ENCODE data around the gene KIR2DL1.
"Not testable (repeated sequence)": the region's sequence is repeated elsewhere in the genome, so short reads cannot be mapped to it uniquely, and the experiment has no call there.

Gene KIR2DL1

GRCh38 chr19:54769646-54770045 is at the start of gene KIR2DL1:
Gene KIR2DL1, plus strand, starts transcription at chr19:54769793. Its CDS starts 58 bp downstream, at chr19:54769851.
- not testable (repeated sequence) for DNase-seq (ENCODE audit: low spot score)

GRCh38 chr19:54724142-54724541 is 45.5 kb upstream of the KIR2DL1 start, which contains the start of gene KIR3DL3:
Gene KIR3DL3, plus strand, starts transcription at chr19:54724442. Its CDS starts 55 bp downstream, at chr19:54724497.
- no peak for DNase-seq (ENCODE audit: low spot score)

DNA sequence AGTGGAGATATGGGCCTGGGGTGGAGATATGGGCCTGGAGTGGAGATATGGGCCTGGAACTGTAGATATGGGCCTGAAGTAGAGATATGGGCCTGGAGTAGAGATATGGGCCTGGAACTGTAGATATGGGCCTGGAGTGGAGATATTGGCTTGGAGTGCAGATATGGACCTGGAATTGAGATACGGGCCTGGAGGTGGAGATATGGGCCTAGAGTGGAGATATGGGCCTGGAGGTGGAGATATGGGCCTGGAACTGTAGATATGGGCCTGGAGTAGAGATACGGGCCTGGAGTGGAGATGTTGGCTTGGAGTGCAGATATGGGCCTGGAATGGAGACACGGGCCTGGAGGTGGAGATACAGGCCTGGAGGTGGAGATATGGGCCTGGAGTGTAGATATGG is 44.9 kb upstream of the KIR2DL1 start:
- DNase-seq (ENCODE audit: low spot score): no peak

GRCh38 chr19:54725321-54725720 is 44.3 kb upstream of the KIR2DL1 start:
- no peak for DNase-seq (ENCODE audit: low spot score)

- no peak for DNase-seq (ENCODE audit: low spot score)
Measured at GRCh38 chr19:54727562-54727961, 42.0 kb upstream of the KIR2DL1 start.

- DNase-seq (ENCODE audit: low spot score): no peak
Measured at GRCh38 chr19:54728167-54728566, 41.4 kb upstream of the KIR2DL1 start.

DNA sequence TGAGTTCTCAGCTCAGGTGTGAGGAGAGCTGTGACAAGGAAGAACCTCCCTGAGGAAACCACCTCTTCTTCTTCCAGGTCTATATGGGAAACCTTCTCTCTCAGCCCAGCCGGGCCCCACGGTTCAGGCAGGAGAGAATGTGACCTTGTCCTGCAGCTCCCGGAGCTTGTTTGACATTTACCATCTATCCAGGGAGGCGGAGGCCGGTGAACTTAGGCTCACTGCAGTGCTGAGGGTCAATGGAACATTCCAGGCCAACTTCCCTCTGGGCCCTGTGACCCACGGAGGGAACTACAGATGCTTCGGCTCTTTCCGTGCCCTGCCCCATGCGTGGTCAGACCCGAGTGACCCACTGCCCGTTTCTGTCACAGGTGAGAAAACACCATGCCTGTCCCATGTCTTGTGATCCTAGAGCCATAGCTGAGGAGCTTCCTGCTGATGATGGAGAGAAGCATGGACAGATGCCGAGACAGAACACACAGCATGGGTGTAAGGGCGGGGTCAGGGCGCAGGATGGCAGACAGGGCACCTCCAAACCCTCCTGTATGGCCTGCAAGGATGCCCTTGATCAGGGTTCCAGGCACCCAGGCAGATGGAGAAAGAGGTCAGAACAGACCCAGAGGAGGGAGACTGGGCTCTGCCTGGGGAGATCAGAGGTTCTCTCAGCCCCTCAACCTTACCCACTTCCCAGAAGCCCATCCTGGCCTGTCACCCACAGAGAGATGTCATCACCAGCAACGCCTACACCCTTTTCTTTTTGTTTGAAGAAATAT is 40.0 kb upstream of the KIR2DL1 start:
- DNase-seq (ENCODE audit: low spot score): no peak

DNA sequence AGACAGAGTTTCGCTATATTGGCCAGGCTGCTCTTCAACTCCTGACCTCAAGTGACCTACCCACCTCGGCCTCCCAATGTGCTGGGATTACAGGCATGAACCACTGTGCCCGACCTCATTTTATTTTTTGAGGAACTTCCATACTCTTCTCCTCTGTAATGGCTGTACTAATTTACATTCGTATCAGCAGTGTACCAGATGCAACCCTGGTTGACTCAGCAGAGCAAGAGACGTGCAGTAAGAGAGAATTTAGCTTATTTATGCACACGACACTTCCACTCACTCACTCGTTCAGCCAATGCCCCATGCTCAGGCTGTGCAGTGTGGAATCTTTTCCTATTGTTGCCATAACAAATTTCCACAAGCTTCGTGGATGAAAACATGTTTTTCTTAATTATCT is 38.4 kb upstream of the KIR2DL1 start:
- no peak for DNase-seq (ENCODE audit: low spot score)

DNA sequence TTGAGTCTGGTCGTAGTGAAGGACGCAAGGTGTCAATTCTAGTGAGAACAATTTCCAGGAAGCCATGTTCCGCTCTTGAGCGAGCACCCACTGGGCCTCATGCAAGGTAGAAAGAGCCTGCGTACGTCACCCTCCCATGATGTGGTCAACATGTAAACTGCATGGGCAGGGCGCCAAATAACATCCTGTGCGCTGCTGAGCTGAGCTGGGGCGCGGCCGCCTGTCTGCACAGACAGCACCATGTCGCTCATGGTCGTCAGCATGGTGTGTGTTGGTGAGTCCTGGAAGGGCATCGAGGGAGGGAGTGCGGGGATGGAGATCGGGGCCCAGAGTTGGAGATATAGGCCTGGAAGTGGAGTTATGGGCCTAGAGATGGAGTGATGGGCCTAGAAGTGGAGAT is 31.3 kb upstream of the KIR2DL1 start, which contains the start of gene KIR2DL3:
TSS of gene KIR2DL3 (plus strand) at position 208 of the 400 bp plus-strand sequence. CDS start at position 241, 33 bp downstream.
- DNase-seq (ENCODE audit: low spot score): not testable (repeated sequence)

DNA sequence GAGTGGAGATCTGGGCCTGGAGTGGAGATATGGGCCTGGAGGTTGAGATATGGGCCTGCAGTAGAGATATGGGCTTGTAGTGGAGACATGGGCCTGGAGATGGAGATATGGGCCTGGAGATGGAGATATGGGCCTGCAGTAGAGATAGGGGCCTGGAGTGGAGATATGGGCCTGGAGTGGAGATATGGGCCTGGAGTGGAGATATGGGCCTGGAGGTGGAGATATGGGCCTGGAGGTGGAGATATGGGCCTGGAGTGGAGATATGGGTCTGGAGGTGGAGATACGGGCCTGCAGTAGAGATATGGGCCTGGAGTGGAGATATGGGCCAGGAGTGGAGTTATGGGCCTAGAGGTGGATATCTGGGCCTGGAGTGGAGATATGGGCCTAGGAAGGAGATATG is 30.9 kb upstream of the KIR2DL1 start:
- DNase-seq (ENCODE audit: low spot score): no peak

GRCh38 chr19:54739587-54740497 is 29.8 kb upstream of the KIR2DL1 start:
- DNase-seq (ENCODE audit: low spot score): no peak

- not testable (repeated sequence) for DNase-seq (ENCODE audit: low spot score)
Measured at GRCh38 chr19:54741950-54742349, 27.6 kb upstream of the KIR2DL1 start.

DNA sequence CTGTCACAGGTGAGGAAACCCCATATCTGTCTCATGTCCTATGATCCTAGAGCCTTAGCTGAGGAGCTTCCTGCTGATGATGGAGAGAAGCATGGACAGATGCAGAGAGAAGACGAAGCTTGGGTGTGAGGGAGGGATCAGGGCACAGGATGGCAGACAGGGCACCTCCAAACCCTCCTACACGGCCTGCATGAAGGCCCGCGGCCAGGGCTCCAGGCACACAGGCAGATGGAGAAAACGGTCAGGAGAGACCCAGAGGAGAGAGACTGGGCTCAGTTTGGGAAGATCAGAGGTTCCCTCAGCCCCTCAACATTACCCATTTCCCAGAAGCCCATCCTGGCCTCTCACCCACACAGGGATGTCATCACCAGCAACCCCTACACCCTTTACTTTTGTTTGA is 25.5 kb upstream of the KIR2DL1 start:
- not testable (repeated sequence) for DNase-seq (ENCODE audit: low spot score)

GRCh38 chr19:54747614-54748322 is 21.8 kb upstream of the KIR2DL1 start:
- DNase-seq (ENCODE audit: low spot score): not testable (repeated sequence)

- DNase-seq (ENCODE audit: low spot score): not testable (repeated sequence)
Measured at GRCh38 chr19:54750276-54750675, 19.3 kb upstream of the KIR2DL1 start.

- not testable (repeated sequence) for DNase-seq (ENCODE audit: low spot score)
Measured at GRCh38 chr19:54756204-54757110, 13.1 kb upstream of the KIR2DL1 start.

GRCh38 chr19:54758577-54758976 is 11.0 kb upstream of the KIR2DL1 start:
- not testable (repeated sequence) for DNase-seq (ENCODE audit: low spot score)

DNA sequence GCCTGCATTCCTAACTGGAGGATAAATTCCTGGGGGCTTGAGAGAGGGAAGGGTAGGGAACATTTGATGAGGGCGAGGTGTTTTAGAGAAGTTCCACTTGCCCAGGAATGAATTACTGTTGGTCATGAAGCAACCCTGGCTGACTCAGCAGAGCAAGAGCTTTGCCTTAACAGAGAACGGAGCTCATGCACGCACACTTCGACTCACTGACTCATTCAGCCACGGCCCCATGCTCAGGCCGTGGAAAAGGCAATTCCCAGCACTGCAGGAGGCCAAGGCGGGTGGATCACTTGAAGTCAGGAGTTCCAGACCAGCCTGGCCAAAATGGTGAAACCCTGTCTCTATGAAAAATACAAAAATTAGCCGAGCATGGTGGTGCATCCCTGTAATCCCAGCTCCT is 5.4 kb upstream of the KIR2DL1 start:
- not testable (repeated sequence) for DNase-seq (ENCODE audit: low spot score)

DNA sequence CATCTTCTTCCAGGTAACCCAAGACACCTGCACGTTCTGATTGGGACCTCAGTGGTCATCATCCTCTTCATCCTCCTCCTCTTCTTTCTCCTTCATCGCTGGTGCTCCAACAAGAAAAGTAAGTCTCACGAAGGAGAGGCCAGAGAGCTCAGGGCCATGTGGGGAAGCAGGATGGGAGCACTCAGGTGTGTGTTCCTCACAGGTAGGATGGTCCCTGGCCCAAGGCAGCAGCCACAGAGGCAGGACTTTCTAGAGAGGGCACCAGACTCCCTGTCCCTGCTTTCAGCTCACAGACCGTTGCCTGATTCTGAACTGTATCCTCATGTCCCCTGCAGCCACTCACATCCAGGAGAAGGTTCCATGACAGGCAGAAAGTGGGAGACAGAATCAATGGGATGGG is 3.1 kb upstream of the KIR2DL1 start:
- not testable (repeated sequence) for DNase-seq (ENCODE audit: low spot score)

GRCh38 chr19:54770511-54770910 is 918 bp downstream of the KIR2DL1 start:
- not testable (repeated sequence) for DNase-seq (ENCODE audit: low spot score)

All from AG20443 (cell line).